GM19099 (cell line): Measurements from ENCODE around the gene DPH1.

Experiments used
- POLR2A ChIP-seq: IDR thresholded peaks from 3 replicates; pipeline ENCODE4 v1.6.1; 2011; ENCODE audit warnings: low read depth; ENCODE audit not compliant: insufficient read length; ENCODE audit errors: extremely low read depth

DPH1 gene

DNA sequence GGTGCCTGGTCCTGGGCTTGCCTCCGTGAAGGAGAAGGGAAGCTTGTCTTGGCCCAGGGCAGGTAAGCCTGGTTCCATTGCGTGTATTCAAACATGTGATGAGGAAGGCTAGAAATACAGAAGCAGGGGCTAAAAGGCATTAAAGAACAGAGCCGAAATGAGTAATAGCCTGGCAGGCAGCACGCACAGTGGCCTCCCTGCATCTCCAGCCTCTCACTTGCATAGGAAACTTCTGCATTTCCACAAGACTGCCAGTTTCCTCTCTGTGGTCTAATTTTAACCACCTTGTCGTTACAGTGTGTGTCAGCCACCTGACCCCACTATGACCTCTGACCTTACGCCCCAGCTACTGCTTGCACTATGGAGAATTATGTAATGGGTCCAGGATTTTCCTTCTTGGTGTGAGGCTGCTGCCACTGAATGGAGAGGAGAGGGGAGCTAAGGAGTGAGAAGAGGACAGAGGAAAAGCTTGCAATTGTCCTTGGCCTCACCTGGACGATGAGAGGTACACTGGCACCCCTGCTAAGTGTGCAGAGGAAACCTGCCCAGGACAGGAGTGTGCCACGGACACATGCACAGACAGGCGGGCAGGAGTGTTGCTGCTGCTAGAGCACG lies 57.8 kb downstream of the DPH1 start:
- no peak for TF ChIP-seq POLR2A

DNA sequence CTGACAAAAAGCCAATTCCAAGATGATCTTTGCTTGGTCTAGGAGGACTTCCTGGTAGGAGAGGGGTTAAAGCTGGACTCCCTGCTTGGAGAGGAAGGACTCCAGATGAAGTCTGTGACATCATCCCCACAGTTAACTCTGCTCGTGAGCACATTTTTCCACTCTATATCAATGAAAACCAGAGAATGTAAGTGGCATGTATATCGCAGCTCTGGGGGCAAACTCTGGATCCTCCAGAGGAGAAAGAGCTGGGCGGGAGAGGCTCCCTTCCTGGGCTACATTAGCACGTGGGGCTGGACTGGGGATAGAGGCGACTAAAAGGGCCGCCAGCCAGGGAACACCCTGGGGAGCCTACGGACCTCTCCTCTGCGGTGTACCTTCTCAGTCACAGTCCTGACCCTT lies 59.1 kb downstream of the DPH1 start:
- TF ChIP-seq POLR2A, result no peak

DNA sequence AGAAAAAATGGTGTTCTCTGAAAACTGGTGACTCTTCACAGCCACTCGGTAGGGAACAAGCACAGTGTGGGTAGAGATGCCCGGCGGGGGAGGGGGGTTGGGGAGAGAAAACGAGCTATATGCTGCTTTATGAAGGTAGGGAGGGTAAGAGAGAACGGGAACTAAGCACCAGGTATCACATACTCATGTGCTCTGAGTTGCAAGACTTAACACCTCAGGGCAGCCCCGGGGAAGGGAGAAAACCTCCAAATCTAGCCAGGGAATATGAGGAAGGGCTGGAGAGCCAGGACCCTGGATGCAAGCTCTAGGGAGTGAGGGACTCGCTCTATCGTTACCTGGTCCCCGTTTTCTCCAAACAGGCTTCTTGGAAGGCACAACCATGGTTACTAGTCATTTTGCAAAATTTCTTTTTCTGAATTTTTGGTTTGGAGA lies 60.3 kb downstream of the DPH1 start:
- peak; percentile 15 for TF ChIP-seq POLR2A

DNA sequence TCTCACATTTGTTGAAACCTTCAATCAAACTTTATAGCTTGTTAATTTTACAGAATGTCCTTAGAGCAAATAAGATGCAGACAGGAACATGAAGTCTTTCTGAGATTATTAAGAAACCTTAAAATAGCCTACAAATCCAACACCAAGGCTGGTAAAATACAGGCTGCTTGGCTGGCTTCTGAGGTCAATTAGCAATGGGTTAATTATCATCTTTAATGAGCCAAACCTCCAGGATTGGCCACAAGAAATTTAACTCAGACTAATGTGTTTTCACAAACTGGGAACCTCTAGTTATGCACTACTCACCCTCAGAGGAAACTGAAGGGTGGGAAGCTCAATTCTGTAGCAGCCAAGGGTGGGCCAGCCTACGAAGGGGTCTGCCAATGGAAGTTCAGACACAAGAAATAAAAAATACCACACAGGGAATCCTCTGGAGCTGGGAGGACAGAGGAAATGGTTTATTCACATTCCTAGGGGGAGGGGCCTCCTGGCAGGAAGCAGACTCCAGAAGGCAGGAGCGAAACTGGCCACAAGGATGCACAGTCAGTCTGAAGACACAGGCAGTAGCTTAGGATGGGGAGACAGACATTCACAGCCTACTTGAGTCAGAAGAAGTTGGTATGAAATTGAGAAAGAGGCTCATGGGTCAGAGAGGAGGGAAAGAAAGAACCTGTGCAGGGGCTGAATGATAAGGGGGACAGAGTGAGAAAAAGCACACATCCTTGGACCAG lies 61.0 kb downstream of the DPH1 start:
- TF ChIP-seq POLR2A, result no peak

DNA sequence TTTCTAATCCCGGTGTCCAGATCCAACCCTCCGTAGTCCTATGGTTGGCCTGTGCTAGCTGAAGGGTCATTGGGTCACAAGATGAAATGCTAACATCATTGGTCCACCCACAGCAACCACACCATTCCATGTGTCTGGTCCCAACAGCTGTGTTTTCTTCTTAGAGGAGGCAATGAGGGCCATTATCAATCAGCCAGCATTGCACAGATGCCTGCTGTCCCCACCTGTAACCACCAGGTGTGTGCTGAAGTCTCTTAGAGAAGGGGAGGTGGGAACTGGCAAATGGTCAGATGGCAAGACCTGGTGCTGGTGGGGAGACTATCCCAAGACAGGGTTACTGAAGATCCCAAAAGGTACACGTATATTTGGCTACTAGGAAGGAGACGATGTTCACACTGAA lies 62.3 kb downstream of the DPH1 start:
- TF ChIP-seq POLR2A, result no peak

DNA sequence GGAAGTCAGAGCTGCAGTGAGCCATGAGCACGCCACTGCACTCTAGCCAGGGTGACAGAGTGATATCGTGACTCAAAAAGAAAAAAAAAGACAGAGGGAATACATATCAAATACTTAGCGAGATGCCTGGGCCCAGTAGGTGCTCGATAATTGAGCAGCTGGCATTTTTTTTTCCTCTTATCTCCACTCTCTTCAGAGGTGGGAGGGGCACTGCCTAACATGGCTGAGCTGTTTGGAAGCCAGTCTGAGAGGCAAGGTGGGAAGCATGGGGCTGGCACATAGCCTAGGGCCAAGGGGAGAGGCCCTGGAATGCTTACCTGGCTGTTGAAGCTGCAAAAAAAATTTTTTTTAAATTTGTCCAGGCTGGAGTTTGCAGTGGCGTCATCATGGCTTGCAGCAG lies 63.4 kb downstream of the DPH1 start:
- no peak for TF ChIP-seq POLR2A
